ENCODE data around the gene RAI1.

The RAI1 gene

DNA sequence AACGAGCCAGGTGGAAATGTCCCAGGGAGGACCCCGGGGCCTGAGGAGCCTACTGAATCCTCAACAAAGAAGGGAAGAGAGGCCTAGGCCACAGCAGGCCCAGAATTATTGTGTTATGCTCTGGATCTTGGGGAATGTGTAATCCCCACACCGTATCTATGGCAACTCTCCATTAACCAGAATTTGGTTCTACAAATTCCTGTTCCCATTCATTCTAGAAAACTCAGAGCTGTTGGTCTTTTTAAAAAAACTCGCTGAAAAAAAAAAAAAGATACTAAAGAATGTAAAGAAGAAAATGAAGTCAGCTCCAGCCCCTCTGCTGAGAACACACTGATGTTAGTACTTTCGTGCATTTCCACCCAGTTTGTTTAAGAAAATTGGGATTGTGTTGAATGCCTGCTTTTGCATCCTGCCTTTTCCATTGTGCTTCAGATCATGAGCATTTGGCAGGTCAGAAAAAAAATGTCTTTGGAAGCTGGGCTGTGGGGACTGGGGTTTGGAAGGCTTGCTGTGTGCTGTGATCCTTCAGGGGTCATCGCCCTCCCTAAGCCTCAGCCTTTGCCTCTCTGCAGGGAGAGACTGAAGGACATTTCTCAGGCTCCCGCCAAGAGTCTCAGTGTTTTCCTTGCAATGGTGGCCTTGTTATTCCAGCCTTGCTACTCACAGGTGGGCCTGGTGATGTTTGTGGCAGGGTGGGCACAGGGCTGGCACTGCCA is 86.1 kb downstream of the RAI1 start:
- no peak for DNase-seq (ENCODE audit: low spot score)

DNA sequence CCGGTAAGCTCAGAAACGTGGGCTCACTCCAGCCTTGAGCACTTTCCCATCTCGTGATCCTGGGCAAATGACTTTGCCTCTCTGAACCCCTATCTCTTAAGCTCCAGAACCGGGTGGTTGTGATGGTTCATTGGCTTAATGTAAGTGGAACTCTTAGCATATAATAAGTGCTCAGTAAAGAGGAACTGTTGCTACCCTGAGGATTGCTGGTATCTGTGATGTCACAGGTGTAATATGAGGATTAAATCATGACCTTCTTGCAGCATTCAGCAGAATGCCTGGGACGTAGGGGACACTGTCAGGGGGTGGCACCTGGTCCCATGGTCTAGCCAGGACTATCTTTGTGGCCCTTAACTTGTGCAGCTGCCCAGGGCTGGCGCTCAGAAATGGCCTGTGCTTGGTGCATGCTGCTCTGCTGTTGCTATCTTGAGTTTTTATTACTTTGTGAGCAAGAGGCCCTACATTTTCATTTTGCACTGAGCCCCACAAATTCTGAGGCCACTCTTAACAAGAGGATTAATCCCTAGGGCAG is 86.7 kb downstream of the RAI1 start:
- DNase-seq (ENCODE audit: low spot score), result no peak

DNA sequence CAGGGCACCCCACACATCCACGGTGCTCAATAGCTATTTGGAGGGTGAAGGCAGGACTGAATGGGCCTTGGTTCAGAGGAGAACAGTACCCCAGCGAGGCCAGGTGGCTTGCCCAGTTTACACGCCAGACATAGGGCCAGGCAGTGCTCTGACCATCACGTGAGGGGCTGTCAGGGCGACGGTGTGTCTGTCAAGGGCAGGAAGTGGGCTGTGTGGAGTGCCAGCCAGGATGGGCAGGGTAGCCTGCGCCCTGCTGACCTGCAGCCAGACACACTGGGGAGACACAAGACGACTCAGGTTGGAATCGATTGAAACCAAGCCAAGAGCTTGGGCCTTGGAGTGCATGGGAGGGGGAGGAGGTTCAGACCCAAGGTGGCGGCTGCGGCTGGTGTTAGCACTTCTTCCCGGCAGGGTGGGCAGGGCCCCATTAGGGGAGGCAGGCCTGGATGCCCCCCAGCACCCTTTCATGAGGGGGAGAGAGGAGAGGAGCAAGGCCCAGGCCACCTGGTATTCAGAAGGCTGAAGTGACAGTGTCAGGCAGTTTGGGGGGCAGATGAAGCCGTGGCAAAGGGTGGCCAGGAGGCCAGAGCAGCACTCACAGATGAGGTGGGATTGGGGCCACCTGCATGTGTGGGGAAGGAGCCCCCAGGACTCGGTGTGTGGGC is 87.3 kb downstream of the RAI1 start:
- DNase-seq (ENCODE audit: low spot score), result no peak

DNA sequence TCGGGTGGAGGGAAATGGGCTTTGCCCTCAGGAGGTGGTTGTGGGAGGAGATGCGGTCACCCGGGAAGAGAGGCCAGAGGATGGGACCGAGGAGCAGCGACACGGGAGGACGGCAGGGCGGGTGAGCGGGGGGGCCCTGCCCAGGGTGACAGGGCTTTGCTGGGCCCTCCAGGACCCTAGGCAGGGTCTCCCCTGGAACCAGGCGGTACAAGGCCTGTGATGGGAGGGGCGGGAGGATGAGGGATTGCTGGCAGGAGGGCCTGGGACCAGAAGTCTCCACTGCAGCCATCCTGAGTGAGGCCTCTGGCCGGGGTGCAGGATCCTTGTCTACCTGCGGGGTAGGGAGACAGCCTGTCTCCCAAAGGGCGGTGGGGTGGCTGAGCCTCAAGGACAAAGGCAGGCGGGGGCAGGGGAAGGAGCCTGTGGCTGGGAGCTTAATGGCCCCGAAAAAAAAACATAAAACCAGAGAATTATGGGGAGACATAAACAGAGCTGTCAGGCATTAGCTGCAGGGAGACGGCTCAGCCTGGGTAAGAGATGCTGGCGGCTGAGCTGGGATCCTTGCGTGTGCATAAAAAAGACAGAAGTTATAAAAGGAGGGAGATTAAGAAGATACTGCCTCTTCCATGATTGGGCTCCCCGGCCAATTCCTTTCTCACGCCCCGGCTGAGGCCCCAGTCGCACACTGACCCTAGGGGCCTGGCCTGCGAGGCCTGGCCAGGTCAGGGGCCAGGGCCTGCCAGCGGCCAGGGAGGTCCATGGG is 88.8 kb downstream of the RAI1 start:
- DNase-seq (ENCODE audit: low spot score), result no peak

DNA sequence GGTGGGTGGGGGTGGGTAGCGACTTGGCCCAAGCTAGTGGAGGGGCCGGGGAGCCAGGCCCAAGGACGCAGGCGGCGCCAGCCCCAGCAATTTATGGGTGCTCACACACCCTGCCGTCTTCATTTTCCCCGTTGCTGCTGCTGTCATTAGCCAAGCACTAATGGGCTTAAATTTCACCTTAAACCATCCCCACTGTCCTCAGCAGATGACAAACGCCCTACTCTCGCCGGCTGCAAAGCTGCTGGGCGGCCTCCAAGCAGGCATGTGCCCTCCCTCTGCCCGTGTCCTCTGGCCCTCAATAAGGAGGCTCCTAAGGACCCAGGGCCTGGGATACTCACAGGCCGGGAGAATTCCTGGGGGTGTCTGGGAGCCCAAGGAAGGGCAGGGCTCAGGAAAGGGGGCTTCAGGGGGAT is 89.4 kb downstream of the RAI1 start:
- no peak for DNase-seq (ENCODE audit: low spot score)

DNA sequence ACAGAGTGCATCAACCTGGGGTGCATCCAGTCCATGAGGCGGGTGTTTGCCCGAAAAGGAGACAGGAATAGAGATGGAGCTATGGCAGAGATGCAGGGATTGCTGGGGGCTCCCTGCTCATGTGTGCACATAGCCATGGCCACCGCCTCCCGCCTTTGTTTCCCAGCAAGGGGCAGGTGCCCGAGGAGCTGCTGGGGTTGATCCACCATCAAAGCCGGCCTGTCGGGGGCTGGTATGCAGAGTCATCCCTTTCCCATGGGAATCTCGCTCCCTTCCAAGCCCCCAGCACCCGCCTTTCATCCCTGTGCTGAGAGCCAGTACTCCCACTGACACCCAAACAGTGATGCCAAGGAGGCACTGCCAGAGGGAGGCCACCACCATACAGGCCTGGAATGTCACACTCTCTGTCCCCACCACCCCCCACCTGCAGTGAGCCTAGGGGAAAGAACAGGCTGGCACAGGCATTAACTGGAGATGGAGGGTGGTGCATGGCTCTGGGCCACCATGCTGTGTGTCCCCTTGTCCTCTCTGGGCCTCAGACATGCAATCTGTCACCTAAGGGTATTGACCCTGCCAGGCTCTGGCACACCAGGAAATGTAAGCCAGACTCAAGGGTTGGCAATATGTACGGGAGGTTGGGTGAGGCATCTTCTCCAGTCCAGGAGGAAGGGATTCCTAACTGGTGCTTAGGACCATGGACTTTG is 90.4 kb downstream of the RAI1 start:
- DNase-seq (ENCODE audit: low spot score), result no peak

DNA sequence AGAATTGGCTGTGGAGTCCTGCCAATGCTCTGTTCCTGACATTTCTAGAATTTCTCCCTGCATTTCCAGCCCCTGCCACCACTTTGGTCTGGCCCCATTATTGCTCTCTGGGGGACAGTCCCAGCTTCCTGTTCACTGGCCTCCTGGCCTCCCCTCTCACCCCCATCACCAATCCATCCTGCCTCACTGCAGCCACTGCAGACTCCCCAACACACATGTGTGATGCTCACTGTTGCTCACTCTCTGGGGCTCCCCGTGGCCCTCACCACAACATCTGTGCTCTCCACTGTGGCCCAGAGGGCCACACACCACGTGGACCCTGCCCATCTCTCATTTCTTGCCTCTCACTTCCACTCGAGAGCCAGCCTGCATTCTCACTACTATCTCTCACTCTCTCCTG is 91.0 kb downstream of the RAI1 start:
- no peak for DNase-seq (ENCODE audit: low spot score)

DNA sequence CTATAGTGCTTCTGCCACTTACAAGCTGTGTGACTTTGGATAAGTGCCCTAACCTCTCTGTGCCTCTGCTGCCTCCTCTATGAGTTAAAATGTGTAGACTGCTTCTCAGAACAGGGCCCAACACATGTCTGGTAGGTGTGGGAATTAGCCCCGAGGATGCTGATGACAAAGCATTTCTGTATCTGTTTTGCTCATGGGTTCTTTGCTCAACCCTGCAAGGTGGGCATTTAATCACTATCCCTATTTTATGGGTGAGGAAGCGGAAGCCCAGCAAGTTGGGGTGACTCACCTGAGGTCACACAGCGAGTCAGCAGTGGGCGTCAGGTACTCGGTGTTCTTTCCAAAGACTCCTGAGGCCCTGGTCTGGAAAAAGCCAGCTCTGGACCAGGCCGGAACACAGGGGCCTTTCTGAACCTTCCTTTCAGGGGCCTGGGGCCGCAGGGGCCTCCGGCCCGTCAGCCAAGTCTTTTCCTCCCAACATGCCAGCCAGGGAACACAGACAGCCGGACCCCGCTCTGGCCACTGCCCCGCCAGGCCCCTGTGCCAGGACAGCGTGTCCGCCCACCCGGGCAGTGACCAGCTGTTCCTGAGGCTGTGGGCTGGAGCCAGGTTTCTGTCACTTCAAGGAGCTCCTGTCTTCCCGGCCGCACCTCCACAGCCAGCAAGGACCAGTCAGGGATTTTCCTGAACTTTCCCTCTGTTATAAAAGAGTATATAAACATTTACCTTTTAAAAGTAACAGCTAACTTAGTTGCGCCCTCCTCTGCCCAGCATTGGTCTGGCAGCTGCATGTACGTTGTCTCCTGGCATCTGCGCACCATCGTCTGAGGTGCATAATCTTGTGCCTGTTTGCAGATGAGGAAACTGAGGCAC is 93.0 kb downstream of the RAI1 start:
- DNase-seq (ENCODE audit: low spot score), result no peak

DNA sequence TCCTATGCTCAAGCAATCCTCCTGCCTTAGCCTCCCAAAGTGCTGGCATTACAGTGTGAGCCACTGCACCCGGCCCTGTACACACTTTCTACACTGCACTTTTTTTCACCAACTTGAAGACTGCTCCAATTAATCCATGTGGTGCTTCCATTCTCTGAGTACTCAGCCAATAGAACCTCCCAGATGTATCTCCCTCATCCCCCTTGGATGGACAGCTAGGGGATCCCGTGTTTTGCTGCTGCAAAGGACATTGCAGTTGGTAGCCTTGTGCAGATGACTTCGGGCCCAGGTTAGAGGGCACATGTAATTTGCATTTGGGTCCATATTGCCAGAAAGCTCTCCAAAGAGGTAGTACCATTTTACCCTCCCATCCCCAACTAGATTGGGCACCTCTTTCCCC is 95.6 kb downstream of the RAI1 start:
- DNase-seq (ENCODE audit: low spot score), result no peak

DNA sequence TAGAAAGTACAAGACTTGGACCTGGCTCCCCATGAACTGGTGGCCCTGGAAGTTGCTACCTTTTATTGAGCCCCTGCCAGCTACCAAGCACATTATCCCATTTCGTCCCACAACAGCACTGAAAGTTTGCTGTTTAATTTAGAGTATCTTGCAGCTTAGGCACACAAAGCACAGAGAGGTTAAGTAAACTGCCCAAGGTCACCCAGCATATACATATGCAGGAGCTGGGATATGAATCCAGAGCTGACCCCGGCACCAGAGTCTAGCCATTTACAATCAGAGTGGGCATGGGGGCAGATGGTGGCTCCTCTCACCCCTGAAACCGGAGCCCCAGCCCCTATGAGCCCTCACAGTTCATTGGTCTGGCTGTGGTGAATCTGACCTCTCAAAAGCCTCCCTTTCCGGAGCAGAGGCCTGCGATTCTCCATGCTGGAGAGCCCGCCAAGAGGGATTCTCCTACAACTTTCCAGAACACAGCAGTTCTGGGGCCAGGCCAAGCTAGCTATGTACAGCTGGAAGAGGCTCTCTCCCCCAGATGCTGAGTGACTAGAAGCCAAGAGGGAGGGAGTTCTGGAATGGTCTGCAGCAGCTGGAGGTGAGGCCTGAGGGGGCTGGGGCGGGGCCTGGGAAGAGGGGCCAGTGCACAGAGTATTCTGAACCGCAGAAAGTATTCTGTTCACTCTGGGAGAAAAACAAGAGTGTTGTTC is 97.2 kb downstream of the RAI1 start:
- peak; percentile 84 for DNase-seq (ENCODE audit: low spot score)

DNA sequence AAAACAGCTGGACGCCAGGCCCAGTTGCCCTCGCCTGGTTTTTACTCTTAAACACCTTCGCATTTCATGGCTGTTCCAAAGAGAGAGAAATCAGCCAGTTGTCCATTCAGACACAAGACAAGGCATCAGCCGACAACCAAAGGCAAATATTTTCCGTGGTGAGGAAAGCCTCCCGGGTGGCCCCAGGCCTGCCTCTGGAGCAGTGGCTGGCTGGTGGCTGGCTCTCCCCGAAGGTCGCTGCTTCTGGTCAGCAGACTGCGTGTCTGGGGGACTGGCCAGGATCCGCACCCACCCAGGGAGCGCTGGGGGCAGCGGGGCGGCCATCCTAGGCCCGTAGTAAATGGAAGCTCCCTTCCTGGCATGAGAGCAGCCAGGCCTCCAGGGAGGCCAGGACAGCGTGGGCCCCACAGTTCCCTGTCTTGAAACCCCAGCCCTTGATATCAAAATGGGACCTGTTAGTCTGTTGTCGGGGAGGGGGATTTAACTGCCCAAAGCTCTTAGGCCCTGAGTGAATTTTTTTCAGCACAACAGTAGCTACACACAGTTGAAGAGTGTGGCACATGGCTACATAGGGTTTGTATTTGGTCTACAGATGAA is 97.9 kb downstream of the RAI1 start:
- no peak for DNase-seq (ENCODE audit: low spot score)

DNA sequence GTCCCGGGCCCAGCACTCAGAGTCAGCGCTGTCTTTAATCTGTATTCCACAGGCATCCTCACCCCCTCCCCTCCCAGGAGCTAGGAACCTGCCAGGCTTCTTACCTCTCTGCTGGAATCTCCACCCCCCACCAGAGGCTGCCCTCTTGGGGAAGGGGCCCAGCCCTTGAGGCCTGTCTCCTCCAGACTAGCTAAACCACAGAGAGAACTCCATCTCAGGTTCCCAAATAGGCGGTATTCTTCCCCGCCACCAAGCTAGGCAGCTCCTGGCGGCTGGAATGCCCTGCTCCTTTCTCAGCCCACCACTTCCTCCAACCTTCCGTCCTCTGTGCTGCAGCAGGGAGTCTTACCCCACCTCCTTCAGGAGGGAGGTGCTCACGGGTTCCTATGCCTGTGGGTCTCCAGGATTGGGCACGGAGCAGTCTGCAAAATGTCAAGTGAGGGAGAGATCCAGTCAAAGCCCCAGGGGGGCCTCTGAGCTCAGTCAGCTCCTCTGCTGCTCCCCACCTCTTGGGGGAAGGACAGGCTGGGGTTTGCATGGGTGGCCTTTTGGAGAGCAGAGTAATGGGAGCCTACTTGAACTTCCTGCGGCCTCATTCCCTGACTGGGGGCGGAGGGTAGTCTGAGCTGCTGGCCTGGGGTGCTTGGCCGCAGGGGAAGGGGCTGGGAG is 99.8 kb downstream of the RAI1 start:
- no peak for DNase-seq (ENCODE audit: low spot score)

DNA sequence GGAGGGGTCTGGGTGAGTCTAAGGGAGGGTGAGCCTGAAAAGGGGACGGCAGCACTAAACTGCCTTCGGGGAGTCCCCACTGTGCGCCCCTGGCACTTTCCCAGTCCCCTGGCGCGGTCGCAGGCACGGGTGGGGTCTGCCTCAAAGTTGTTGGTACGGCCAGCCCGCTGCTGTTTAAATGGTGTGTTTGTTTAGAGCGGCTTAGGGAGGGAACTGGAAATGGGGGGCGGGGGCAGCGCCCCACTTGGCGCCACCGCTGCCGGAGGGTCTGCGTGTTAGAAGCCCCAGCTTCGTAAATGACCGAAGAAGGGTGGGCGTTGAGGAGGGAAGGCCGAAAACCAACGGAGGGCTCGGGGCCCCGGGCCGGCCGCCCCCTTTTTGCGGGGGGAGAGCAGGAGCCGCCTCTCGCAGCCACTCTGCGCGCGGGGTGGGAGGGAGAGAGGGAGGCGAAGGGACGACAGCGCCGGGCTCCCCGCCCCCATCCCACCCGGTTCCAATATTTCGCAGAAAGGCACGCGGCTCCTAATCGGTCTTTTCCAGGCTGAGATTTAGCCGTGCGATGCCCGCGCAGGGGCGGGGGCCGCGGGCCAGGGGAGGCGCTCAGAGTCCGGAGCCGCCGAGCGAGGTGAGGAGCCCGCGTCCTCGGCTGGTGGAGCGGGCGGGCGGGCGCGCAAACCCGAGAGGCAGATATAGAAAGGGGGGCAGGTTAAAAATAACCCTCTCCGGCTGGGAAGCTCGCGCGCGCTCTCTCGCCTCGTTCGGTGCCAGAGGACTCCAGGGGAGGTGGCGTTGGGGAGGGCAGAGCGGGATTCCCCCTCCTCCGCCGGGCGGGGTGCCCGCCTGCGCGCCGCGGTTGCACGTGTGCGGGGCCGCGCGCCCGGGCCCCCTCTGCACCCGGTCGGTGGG is 100.6 kb downstream of the RAI1 start:
- peak; percentile 79 for DNase-seq (ENCODE audit: low spot score)

DNA sequence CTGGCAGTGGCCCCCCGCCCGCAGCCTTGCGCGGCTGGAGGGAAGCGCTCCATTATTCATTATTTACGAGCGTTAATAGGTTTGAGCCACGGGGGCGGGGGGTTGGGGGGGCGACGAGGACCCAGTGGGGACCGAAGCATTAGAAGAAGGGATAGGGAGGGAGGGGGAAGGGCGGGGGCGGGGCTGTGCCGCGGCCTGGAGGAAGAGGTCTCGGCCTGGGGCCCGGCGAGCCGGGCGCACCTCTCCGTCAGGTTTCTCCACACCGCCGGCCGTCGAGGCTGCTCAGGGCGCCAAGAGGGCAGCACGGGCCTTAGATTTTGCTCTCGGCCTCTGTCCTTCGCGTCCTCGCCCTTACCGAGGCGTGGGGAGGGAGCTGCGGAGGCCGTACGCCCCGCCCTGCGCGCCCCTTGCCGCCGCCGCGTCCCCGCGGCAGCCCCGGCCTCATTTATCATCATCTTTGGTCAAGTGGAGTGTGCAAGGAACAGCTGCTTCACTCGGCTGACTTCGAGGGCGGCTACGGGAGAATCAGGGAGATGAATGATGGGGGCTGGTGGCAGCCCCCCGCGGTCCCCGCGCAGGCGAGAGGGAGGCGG is 101.4 kb downstream of the RAI1 start:
- DNase-seq (ENCODE audit: low spot score), result no peak

DNA sequence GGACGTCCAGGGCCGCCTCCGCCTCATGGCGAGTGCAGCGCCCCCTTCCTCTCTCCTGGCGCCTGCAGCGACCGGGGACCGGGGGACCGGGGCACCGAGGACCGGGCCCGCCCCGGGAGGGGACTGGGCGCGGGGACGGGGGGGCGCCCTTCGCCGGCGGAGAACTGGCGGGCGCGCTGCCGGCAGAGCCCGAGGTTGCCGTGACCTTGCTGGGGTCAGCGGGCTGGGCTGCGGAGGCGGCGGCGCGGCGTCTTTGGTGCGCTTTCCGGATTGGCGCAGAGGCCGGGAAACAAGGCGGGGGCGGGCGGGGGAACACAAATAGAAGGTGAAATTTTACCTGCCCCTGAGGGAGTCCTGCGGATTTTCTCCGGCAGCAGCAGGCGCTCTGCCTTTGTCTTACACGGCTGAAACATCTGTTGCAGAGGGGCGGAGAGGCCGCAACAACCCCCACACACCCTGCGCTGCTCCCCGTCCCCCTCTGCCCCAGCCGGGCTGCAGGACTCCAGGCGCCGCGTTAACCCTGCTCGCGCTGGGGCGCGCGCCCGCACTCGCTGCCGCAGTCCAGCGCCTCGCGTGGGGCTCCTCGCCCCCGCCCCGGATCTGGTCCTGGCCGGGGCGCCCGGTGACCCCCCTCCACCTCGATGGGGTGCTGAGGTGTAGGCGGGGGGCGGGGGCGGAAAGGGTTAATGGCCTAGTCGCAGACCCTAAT is 102.0 kb downstream of the RAI1 start:
- peak; percentile 38 for DNase-seq (ENCODE audit: low spot score)

DNA sequence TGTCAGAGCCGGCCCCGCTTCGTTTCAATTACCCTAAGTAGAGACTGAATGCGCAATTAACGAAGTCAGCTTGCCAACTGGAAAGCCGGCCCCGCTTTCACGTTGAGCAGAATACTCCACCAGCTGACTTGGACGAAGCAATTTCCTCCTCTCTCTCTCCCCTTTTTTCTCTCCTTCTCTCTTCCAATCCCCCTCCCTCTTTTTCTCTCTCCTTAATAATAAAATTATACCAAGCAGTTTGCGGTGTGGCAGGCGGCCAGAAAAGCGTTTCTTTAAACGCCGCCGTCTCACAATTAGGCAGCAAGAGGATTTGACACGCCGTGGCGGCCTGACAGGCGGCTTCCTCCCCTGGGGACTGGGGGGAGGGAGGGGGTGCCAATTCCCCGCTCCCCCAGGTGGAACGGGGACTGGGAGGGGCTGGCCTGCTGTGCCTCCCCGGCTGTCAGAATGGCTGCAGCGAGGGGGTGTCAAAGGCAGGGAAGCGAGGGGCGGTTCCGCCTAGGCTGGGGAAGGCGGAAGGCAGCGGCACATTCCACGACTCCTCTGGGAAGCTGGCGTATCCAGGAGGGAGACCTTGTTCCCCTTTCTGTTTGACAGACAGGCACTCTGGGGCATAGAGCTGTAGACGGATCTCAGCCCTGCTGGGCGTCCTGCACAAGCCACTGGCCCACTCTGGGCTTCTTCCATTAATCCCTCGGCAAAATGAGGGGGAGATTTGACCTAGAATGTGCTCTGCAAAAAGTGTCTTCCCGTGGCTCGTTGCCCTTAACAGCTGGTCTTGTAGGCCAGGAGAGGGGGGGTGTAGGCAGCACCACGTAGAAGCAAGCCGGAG is 102.8 kb downstream of the RAI1 start:
- peak; percentile 73 for DNase-seq (ENCODE audit: low spot score)

Measured in pons (tissue), 1 donor.